Measurements from ENCODE around the gene PUM2.

The PUM2 gene

DNA sequence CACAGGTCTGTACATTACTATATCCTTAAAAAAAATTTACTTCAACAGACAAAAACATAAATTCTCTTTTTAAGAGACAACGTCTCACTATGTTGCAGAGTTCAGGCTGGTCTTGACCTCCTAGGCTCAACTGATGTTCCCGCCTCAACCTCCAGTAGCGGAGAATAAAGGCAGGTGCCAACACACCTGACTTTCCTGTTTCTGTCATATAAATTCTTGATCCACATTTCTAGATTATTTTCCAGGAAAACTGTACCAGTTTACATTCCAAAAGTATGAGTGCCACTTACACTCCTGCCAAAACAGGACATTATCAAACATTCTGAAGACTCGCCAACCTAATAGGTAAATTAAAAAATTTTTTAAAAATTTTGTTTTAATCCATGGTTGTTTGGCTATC lies 48.6 kb downstream of the PUM2 start:
- DNase-seq (ENCODE audit: extremely low spot score), result no peak
- TF ChIP-seq ZNF384 (IDR thresholded peaks at IDR 0.05), result no peak
- TF ChIP-seq LEF1 (IDR thresholded peaks at IDR 0.05; ENCODE audit: borderline replicate concordance), result no peak
- TF ChIP-seq ARNT (IDR thresholded peaks at IDR 0.05), result no peak
- ChIA-PET CTCF (no interaction called here), POLR2A (no interaction called here)

DNA sequence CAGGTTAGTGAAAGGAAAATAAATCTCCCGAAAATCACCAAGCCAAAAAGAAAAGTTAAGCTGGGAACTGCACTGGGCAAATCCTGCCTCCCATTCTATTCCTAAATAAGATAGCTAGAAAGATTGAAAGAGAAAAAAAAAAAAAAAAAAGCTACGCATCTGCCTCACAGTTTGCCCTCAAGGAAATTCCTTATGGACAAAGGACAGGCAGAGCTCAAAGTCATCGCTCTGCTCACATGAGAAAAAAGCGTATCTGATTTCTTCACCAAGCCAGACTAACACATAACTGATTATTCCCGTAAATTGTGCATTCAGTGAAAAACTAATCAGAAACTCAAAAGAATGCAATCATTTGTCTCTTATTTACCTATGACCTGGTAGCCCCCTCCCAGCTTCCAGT lies 50.0 kb downstream of the PUM2 start:
- TF ChIP-seq FOXA1 (IDR thresholded peaks at IDR 0.05), result no peak
- TF ChIP-seq BHLHE40 (IDR thresholded peaks at IDR 0.05; ENCODE audit: borderline replicate concordance), result no peak
- no peak for TF ChIP-seq ELF4 (IDR thresholded peaks at IDR 0.05)
- no peak for TF ChIP-seq NFRKB (IDR thresholded peaks at IDR 0.05)
- TF ChIP-seq SP1 (IDR thresholded peaks at IDR 0.05), result no peak
- TF ChIP-seq LEF1 (IDR thresholded peaks at IDR 0.05; ENCODE audit: borderline replicate concordance), result no peak
- TF ChIP-seq, protein P1, sequence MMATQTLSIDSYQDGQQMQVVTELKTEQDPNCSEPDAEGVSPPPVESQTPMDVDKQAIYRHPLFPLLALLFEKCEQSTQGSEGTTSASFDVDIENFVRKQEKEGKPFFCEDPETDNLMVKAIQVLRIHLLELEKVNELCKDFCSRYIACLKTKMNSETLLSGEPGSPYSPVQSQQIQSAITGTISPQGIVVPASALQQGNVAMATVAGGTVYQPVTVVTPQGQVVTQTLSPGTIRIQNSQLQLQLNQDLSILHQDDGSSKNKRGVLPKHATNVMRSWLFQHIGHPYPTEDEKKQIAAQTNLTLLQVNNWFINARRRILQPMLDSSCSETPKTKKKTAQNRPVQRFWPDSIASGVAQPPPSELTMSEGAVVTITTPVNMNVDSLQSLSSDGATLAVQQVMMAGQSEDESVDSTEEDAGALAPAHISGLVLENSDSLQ (IDR thresholded peaks at IDR 0.05), result no peak
- DNase-seq (ENCODE audit: extremely low spot score), result no peak
- POLR2A ChIA-PET, result no interaction called here
- CTCF ChIA-PET, result no interaction called here

- ChIA-PET POLR2A (no interaction called here), CTCF (no interaction called here)
- no peak for TF ChIP-seq FOXK2 (IDR thresholded peaks at IDR 0.05)
- TF ChIP-seq ZNF384 (IDR thresholded peaks at IDR 0.05), result no peak
- TF ChIP-seq FOXM1 (IDR thresholded peaks at IDR 0.05; ENCODE audit: borderline replicate concordance), result no peak
- TF ChIP-seq FOXA1 (IDR thresholded peaks at IDR 0.05), result no peak
- TF ChIP-seq SUZ12 (IDR thresholded peaks at IDR 0.05), result no peak
- no peak for TF ChIP-seq BHLHE40 (IDR thresholded peaks at IDR 0.05; ENCODE audit: borderline replicate concordance)
- DNase-seq (ENCODE audit: extremely low spot score), result no peak
Observed at GRCh38 chr2:20299113-20299512, 51.5 kb downstream of the PUM2 start.

DNA sequence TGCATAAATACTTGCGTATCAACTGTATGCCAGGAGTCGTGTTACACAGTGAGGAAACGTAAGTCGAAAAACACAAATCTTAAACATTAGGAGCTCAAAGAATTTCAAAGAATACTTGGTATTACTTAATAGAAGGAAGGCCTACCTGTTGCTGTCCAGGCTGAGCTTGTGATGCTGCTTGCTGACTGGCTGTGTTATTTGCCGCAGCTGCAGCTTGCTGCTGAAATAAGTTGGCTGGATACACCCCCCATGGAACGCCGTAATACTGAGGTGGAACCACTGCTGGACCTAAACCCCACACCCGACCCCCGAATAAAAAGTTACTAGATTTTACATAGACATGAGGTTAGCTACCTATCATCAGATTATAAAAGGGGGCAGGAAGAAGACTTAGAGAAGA lies 56.4 kb downstream of the PUM2 start:
- no peak for TF ChIP-seq SUZ12 (IDR thresholded peaks at IDR 0.05)
- CTCF ChIA-PET, result no interaction called here
- no peak for DNase-seq (ENCODE audit: extremely low spot score)
- POLR2A ChIA-PET, result no interaction called here

DNA sequence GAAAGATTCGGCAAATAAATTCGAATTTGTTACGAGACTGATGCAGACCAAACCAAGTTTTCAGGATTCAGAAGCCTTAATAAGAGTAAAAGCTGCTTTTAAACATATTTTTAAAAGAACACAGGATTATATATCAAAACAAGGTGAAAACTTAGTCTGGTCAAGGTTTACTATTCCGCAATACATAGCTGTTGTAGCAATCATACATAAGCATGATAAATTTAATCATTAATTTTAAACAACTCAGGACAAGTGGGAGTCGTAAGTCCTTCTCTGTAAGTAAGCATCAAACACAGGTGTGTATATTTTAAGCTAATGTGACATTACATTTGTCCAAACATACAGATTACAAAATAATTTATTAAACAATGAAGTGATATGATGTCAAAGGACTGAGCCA lies 57.7 kb downstream of the PUM2 start:
- DNase-seq (ENCODE audit: extremely low spot score), result no peak
- POLR2A ChIA-PET, result no interaction called here
- CTCF ChIA-PET, result no interaction called here
- TF ChIP-seq FOXK2 (IDR thresholded peaks at IDR 0.05) (no peak), FOXA1 (IDR thresholded peaks at IDR 0.05) (no peak), NFRKB (IDR thresholded peaks at IDR 0.05) (no peak), L3MBTL2 (conservative IDR thresholded peaks at IDR 0.05) (no peak), ZNF384 (IDR thresholded peaks at IDR 0.05) (no peak), LEF1 (IDR thresholded peaks at IDR 0.05; ENCODE audit: borderline replicate concordance) (no peak), HDGF (IDR thresholded peaks at IDR 0.05; ENCODE audit: borderline replicate concordance) (no peak), FOXM1 (IDR thresholded peaks at IDR 0.05; ENCODE audit: borderline replicate concordance) (no peak), ARNT (IDR thresholded peaks at IDR 0.05) (no peak), ELF4 (IDR thresholded peaks at IDR 0.05) (no peak), SP1 (IDR thresholded peaks at IDR 0.05) (no peak), CTBP1 (IDR thresholded peaks at IDR 0.05; ENCODE audit: borderline replicate concordance) (no peak)
- TF ChIP-seq, protein P1 (IDR thresholded peaks at IDR 0.05), result no peak

DNA sequence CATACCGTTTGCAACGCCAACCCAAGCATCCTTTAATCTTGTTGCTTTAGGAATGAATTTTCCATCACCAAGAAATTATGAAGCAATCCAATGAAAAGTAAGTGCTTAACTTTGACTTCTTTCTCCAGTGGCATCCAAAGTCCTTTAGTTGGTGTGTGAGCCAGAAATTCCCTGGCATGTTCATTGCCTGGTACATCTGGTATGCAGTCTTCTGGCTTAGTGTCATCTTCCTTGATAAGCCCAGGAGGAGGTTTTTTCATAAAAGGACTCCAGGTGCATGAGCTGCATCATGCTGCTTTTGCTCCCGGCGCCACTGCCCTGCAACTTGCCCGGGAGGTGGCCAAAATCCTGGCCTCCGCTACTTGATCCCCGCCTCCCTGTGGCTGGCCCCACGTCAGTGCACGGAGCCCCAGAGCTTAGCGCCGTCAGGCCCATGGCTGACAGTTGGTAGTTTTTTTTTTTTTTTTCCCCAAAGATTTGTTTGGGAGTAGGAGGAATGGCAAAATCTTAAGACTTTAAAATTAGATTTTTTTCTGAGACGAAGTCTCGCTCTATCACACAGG lies 58.7 kb downstream of the PUM2 start:
- no peak for TF ChIP-seq NFRKB (IDR thresholded peaks at IDR 0.05)
- CTCF ChIA-PET, result interaction anchor here (0.7 to 1.9 kb wide), 3 partner anchors 10 to 34 kb away, joined by 3 to 7 read pairs (median 6); no protein-coding TSS in a partner anchor
- no peak for DNase-seq (ENCODE audit: extremely low spot score)
- POLR2A ChIA-PET, result no interaction called here

- DNase-seq (ENCODE audit: extremely low spot score), result peak; percentile 77
- POLR2A ChIA-PET, result no interaction called here
- TF ChIP-seq FOXM1 (IDR thresholded peaks at IDR 0.05; ENCODE audit: borderline replicate concordance) (no peak), SUZ12 (IDR thresholded peaks at IDR 0.05) (no peak), L3MBTL2 (conservative IDR thresholded peaks at IDR 0.05) (no peak), NFRKB (IDR thresholded peaks at IDR 0.05) (no peak), HDGF (IDR thresholded peaks at IDR 0.05; ENCODE audit: borderline replicate concordance) (no peak), CTBP1 (IDR thresholded peaks at IDR 0.05; ENCODE audit: borderline replicate concordance) (no peak), SP1 (IDR thresholded peaks at IDR 0.05) (no peak), BHLHE40 (IDR thresholded peaks at IDR 0.05; ENCODE audit: borderline replicate concordance) (no peak), LEF1 (IDR thresholded peaks at IDR 0.05; ENCODE audit: borderline replicate concordance) (no peak), TARDBP (IDR thresholded peaks at IDR 0.05) (no peak), ARNT (IDR thresholded peaks at IDR 0.05) (no peak), ELF4 (IDR thresholded peaks at IDR 0.05) (no peak), ZNF384 (IDR thresholded peaks at IDR 0.05) (no peak), FOXA1 (IDR thresholded peaks at IDR 0.05) (no peak), FOXK2 (IDR thresholded peaks at IDR 0.05) (no peak)
- TF ChIP-seq, protein P1 (IDR thresholded peaks at IDR 0.05), result no peak
- CTCF ChIA-PET, result interaction anchor here (0.5 to 1.9 kb wide), 7 partner anchors 10 to 336 kb away, joined by 3 to 7 read pairs (median 5); no protein-coding TSS in a partner anchor
Observed at GRCh38 chr2:20291106-20291564, 59.5 kb downstream of the PUM2 start.
